Measurements from ENCODE around the gene MYBPC2. TPM values are rescaled to one million over a fixed set of nuclear protein-coding genes. Genes with fewer than 3 reads are reported as not detected.
A peak's percentile ranks its signal among the peaks of the same experiment; 100 is the strongest.
"Not testable (repeated sequence)": the region's sequence is repeated elsewhere in the genome, so short reads cannot be mapped to it uniquely, and the experiment has no call there.

MYBPC2 gene
- total RNA-seq, 1 donor from 2014 or later, result not detected

- no peak for DNase-seq
Measured at GRCh38 chr19:50428772-50429463, 3.8 kb upstream of the MYBPC2 start.

DNA sequence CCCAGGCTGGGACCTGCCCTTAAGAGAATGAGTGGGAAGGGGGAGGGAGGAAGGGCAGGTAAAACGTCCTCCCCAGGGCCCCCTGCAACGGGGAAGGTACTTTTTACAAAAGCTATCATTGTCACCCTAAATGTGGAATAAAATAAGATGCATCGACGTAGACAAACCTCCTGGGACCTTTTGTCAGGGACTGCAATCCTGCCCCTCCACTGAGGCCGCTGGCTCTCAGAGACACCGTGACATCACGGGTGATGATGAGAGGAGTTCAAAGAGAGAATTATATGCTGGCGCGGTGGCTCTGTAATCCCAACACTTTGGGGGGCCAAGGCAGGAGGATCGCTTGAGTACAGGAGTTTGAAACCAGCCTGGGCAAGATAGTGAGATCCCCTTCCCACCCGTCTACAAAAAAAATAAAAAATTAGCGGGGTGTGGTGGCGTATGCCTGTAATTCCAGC, 1.8 kb upstream of the MYBPC2 start:
- no peak for DNase-seq

DNA sequence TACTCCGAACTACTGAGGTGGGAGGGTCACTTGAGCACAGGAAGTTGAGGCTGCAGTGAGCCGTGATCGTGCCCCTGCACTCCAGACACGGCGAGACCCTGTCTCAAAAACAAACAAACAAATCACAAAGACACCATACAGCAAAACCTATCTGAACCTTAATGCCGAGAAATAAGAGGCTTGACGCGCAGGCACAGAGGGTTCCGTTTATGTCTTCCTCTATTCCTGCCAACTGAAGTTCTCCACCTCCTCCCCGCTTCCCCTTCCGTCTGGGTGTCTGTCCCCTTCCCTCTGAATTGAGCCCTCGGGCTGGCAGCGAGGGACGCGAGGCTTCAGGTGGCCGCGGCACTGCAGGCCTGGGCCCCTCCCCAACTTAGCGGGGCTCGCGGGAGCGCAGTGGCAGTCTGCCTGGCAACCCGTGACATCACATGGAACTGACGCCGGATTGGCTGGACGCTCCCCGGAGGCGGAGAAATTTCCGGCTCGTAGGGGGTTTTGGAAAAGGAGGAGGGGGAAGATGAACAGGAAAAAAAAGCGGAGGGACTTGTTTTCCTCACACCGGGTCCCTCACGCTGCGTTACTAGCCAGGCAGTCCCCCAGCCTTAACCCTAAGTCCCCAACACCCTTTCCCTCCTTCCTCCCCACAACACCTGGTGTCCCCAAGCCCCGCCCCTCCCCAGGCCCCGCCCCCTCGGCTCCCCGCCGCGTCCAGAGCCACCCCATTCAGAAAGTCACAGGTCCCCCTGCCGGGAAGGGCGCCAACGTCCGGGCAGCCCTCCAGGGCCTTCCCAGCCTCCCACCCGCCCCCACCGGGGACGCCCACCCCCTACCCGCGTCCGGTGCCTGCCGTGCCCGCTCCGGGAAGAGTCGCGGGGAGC, 1.1 kb upstream of the MYBPC2 start:
- DNase-seq, result peak; percentile 69

DNA sequence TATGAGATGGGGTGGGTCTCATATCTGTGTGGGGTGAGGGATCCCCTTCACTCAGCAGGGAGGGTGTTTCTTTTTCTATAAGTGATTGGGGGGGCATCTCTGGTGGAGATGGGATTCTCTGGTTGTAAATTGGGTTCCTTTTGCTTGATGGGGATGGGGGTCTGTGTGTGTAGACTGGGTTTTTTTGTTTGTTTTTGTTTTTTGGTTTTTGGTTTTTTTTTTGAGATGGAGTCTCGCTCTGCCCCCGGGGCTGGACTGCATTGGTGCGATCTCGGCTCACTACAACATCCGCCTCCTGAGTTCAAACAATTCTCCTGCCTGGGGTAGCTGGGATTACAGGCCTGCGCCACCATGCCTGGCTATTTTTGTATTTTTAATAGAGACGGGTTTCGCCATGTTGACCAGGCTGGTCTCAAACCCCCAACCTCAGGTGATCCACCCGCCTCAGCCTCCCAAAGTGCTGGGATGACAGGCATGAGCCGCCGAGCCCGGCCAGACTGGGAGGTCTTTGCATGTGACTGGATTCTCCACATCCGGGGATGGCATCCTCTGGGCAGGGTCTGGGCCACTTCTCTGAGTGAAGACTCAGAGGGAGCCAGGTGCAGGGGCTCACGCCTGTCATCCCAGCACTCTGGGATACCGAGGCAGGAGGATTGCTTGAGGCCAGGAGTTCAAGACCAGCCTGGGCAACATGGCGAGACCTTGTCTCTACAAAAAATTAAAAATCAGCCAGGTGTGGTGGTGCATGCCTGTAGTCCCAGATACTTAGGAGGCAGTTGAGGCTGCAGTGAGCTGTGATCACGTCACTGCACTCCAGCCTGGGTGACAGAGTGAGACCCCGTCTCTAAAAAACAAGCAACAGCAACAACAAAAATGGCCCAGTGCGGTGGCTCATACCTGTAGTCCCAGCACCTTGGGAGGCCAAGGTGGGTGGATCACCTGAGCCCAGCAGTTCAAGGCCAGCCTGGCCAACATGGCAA, 799 bp downstream of the MYBPC2 start:
- no peak for DNase-seq

DNA sequence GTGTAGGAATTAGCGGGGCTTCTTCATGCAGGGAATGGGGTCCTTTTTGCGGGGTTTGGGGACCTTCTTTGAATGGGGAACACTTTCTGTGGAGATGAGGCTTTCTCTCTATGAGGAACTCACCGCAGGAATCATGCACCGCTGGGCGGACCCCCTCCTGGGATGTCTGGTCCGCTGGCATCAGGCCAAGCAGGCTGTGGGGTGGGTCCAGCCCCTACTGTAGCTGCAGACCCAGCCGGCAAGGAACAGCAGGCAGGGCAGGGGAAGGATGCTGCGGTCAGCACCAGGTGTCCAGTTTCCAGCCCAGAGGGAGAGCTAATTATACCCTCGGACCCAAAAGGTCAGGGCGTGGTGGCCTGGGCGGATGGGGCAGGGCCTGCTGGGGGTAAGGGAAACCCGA, 1.8 kb downstream of the MYBPC2 start:
- DNase-seq, result no peak

DNA sequence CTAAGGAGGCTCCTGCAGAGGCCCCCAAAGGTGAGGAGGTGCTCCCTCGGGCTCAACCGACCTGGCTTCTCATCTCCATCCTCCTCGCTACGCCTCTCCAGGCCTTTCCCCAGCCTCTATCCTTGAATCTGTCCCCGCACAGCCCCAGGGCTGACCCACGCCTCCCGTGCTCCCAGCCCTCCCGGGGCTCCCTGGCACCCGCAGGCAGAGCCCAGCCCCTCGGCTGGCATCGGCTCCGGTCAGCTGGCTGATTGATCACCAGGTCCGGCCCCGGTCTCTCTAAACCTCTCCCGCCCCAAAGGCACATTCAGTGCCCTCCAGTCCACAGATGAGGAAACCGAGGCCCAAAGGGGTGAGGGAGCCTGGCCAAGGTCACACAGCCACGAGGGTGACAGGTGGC, 2.5 kb downstream of the MYBPC2 start:
- no peak for DNase-seq

DNA sequence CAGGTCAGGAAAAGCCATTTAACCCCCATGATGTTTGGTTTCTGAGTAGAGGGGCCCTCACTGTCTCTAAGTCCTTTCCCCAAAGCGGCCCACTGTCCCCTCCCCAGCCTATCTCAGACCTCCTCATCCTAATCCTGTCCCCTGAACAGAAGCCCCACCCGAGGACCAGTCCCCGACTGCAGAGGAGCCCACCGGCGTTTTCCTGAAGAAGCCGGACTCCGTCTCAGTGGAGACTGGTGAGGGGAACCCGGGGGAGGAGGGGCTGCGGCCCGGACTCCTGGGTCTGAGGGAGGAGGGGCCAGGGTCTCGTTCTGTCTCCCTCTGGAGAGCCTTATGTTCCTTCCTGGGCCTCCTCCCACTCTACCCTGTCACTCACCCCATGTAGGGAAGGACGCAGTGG, 2.9 kb downstream of the MYBPC2 start:
- DNase-seq, result no peak

- no peak for DNase-seq
Measured at GRCh38 chr19:50437862-50438449, 5.3 kb downstream of the MYBPC2 start.

GRCh38 chr19:50439130-50439529, 6.4 kb downstream of the MYBPC2 start:
- DNase-seq, result not testable (repeated sequence)

GRCh38 chr19:50444059-50444458, 11.4 kb downstream of the MYBPC2 start:
- DNase-seq, result no peak

GRCh38 chr19:50447053-50447452, 14.4 kb downstream of the MYBPC2 start:
- DNase-seq, result no peak

GRCh38 chr19:50447750-50448149, 15.1 kb downstream of the MYBPC2 start:
- DNase-seq, result no peak

GRCh38 chr19:50449236-50449899, 16.7 kb downstream of the MYBPC2 start:
- no peak for DNase-seq

GRCh38 chr19:50450369-50451222, 17.9 kb downstream of the MYBPC2 start:
- DNase-seq, result no peak

- DNase-seq, result no peak
Measured at GRCh38 chr19:50451223-50451534, 18.5 kb downstream of the MYBPC2 start.

GRCh38 chr19:50453243-50453642, 20.6 kb downstream of the MYBPC2 start:
- no peak for DNase-seq

DNA sequence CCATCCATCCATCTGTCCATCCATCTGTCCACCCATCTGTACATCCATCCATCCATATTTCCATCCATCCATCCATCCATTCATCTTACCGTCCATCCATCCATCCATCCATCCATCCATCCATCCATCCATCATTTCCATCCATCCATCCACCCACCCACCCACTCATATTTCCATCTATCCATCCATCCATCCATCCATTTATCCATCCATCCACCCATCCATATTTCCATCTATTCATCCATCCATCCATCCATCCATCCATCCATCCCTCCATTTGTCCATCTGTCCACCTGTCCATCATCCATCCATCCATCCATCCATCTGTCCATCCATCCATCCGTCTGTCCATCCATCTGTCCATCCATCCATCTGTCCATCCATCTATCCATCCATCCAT, 23.3 kb downstream of the MYBPC2 start:
- no peak for DNase-seq

DNA sequence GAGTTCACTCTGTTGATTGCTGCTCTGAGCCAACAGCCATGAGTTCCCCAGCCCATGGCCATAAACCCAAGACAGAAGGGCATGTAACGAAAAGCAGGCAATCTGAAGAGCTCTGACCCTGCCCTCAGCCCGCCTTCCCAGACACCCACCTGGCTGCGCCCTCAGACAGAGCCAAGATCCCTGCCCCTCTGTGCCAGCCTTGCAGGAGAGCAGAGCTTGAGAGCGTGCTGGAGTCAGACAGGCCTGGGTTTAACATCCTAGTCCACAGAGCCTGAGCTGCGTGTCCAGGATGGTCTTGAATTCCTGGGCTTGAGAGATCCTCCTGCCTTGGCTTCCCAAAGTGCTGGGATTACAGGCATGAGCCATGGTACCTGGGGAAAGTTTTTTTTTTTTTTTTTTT, 24.6 kb downstream of the MYBPC2 start:
- no peak for DNase-seq

GRCh38 chr19:50458396-50459066, 25.8 kb downstream of the MYBPC2 start:
- no peak for DNase-seq

GRCh38 chr19:50459067-50459456, 26.4 kb downstream of the MYBPC2 start:
- DNase-seq, result no peak

Data from occipital lobe (tissue), 2 donors.